HCT116 (cell line): Measurements from ENCODE around the gene PLEKHO1. TPM values are rescaled to one million over a fixed set of nuclear protein-coding genes. Genes with fewer than 3 reads are reported as not detected.

Experiments used
- ATAC-seq: fragments of 200-7000 bp; cut with Tn5 transposase; 2 replicates; pipeline ENCODE4 v1.9.1; 2020; ENCODE audit warnings: mild to moderate bottlenecking, moderate library complexity
- BruUV-seq: library from RNA; stranded (reverse); fragments of 400-500 nt; replicated peaks from 2 replicates; lab custom pipeline; 2021; lab: Mats Ljungman, UMichigan
- CTCF ChIA-PET: fragments of 300-600 bp; sonication (Branson Sonifier 250); formaldehyde crosslinking; loops from one replicate; lab custom pipeline; 2021; ENCODE audit warnings: antibody characterized with exemption; lab: Charles Lee
- POLR2A ChIA-PET: fragments of 300-600, 350-600 bp; sonication (Branson Sonifier 250); formaldehyde crosslinking; loops from one replicate; lab custom pipeline; 2021; ENCODE audit warnings: antibody characterized with exemption; lab: Charles Lee
- RAD21 ChIA-PET, 2 experiments: fragments of 300-600 bp; sonication (Branson Sonifier 250); formaldehyde crosslinking; loops; one replicate each; lab custom pipeline; 2023; ENCODE audit warnings: low total read pairs in 2 of 2; ENCODE audit not compliant: uncharacterized antibody in 2 of 2, unreplicated experiment in 2 of 2, low non-redundant PET in 1 of 2; lab: Charles Lee
- DNase-seq: peaks from one replicate; pipeline ENCODE4 v3.0.0-alpha.2; 2010; ENCODE audit warnings: low read depth, low spot score
- H2AFZ ChIP-seq: fragments of 200-600 bp; shearing (Covaris generic), sonication (generic); 2 replicates; pipeline ENCODE4 v1.6.1; 2017; ENCODE audit warnings: low read depth, mixed run types, mixed read lengths, antibody characterized with exemption, low read length; ENCODE audit not compliant: poor library complexity, severe bottlenecking
- H3K27ac ChIP-seq: 2 replicates; pipeline ENCODE4 v1.5.1; 2012; ENCODE audit warnings: low read depth, low read length
- H3K27me3 ChIP-seq: fragments of 200-600 bp; sonication (generic); 2 replicates; pipeline ENCODE4 v1.6.1; 2016; ENCODE audit warnings: mixed run types, low read length, mixed read lengths; ENCODE audit not compliant: insufficient read depth
- H3K36me3 ChIP-seq, 2 experiments: fragments of 200-500 bp in 1 of 2; fragments of 200-600 bp in 1 of 2; sonication (Bioruptor generic) in 1 of 2; sonication (generic) in 1 of 2; 2 replicates each; pipeline versions ENCODE4 v1.5.1 to v1.6.1; 2014 to 2016; ENCODE audit warnings: low read length in 2 of 2, inconsistent platforms in 1 of 2, mixed read lengths in 1 of 2, mixed run types in 1 of 2; ENCODE audit not compliant: insufficient read depth in 2 of 2, control insufficient read depth in 1 of 2
- H3K4me1 ChIP-seq, 2 experiments: fragments of 200-600 bp in 1 of 2; sonication (generic) in 1 of 2; 2 replicates each; pipeline versions ENCODE4 v1.5.1 to v1.6.1; 2012 to 2017; ENCODE audit warnings: low read length in 2 of 2, inconsistent platforms in 1 of 2, mild to moderate bottlenecking in 1 of 2, mixed read lengths in 1 of 2, mixed run types in 1 of 2, moderate library complexity in 1 of 2; ENCODE audit not compliant: insufficient read depth in 2 of 2, control insufficient read depth in 1 of 2
- H3K4me2 ChIP-seq: fragments of 200-600 bp; sonication (generic); 2 replicates; pipeline ENCODE4 v1.6.1; 2017; ENCODE audit warnings: mixed run types, low read length, mixed read lengths
- H3K4me3 ChIP-seq, 2 experiments: fragments of 200-600 bp in 1 of 2; sonication (generic) in 1 of 2; replicated peaks in 1 of 2; 2 replicates each; pipeline ENCODE4 v1.5.1; 2011 to 2016; ENCODE audit warnings: low read length in 2 of 2, control low read depth in 1 of 2, low read depth in 1 of 2, mild to moderate bottlenecking in 1 of 2, mixed read lengths in 1 of 2, mixed run types in 1 of 2
- H3K79me2 ChIP-seq: fragments of 200-600 bp; sonication (generic); 2 replicates; pipeline ENCODE4 v1.6.1; 2017; ENCODE audit warnings: mild to moderate bottlenecking, mixed run types, low read length, moderate library complexity, mixed read lengths; ENCODE audit not compliant: insufficient read depth
- H3K9ac ChIP-seq: fragments of 200-600 bp; sonication (generic); 2 replicates; pipeline ENCODE4 v1.6.1; 2016; ENCODE audit warnings: low read length, mixed read lengths
- H3K9me2 ChIP-seq: fragments of 200-600 bp; sonication (generic), shearing (Covaris generic); 2 replicates; pipeline ENCODE4 v1.6.1; 2017; ENCODE audit warnings: mixed run types, mild to moderate bottlenecking, moderate library complexity; ENCODE audit not compliant: insufficient read depth
- H3K9me3 ChIP-seq, 2 experiments: fragments of 200-500 bp in 1 of 2; fragments of 200-600 bp in 1 of 2; sonication (Bioruptor generic) in 1 of 2; sonication (generic) in 1 of 2; 2 replicates each; pipeline ENCODE4 v1.6.1; 2014 to 2017; ENCODE audit warnings: low read length in 2 of 2, mixed read lengths in 2 of 2, inconsistent platforms in 1 of 2, low read depth in 1 of 2, mild to moderate bottlenecking in 1 of 2, mixed run types in 1 of 2, moderate library complexity in 1 of 2; ENCODE audit not compliant: control insufficient read depth in 1 of 2, insufficient read depth in 1 of 2
- H4K20me1 ChIP-seq: fragments of 200-600 bp; sonication (generic), shearing (Covaris generic); 2 replicates; pipeline ENCODE4 v1.6.1; 2017; ENCODE audit warnings: mixed run types, mild to moderate bottlenecking, moderate library complexity; ENCODE audit not compliant: insufficient read depth
- CEBPB ChIP-seq: IDR thresholded peaks from 2 replicates; pipeline ENCODE4 v1.6.1; 2012; ENCODE audit warnings: low read depth
- EZH2 ChIP-seq: fragments of 200-600 bp; sonication (generic); IDR thresholded peaks from 2 replicates; pipeline ENCODE4 v1.6.1; 2017; ENCODE audit warnings: antibody characterized with exemption, mixed run types
- EZH2phosphoT487 ChIP-seq: fragments of 200-600 bp; IDR thresholded peaks from 2 replicates; pipeline ENCODE4 v1.6.1; 2018; ENCODE audit warnings: antibody characterized with exemption, borderline replicate concordance
- FOSL1 ChIP-seq: IDR thresholded peaks from 2 replicates; pipeline ENCODE4 v1.6.1; 2012; ENCODE audit warnings: low read depth
- SIN3A ChIP-seq: IDR thresholded peaks from 2 replicates; pipeline ENCODE4 v1.6.1; 2012; ENCODE audit warnings: low read depth
- TCF7L2 ChIP-seq: IDR thresholded peaks from 2 replicates; pipeline ENCODE4 v1.7.0; 2011; ENCODE audit warnings: borderline replicate concordance, inconsistent platforms; ENCODE audit not compliant: insufficient read depth, insufficient read length; ENCODE audit errors: extremely low read depth
- YY1 ChIP-seq: IDR thresholded peaks from 2 replicates; pipeline ENCODE4 v1.6.1; 2011; ENCODE audit warnings: low read length, low read depth, moderate library complexity, mild to moderate bottlenecking; ENCODE audit not compliant: insufficient replicate concordance; ENCODE audit errors: extremely low read depth
- ZFX ChIP-seq: fragments of 450-650 bp; IDR thresholded peaks from 2 replicates; pipeline ENCODE4 v1.6.1; 2017
- intact Hi-C: fragments of 100-400 bp; cut with micrococcal nuclease; formaldehyde crosslinking; loops from 2 replicates; pipeline ENCODE4 v1.10.0; 2022
- total RNA-seq: library from RNA; stranded (reverse); gene quantifications from one replicate; pipeline ENCODE4 v1.2.1, GENCODE V29; 2021; ENCODE audit not compliant: unreplicated experiment
- TF ChIP-seq, protein P1 (sequence below): IDR thresholded peaks from 2 replicates; pipeline ENCODE4 v1.6.1; 2012; ENCODE audit warnings: low read depth
- TF ChIP-seq, protein P2 (sequence below): IDR thresholded peaks from 2 replicates; pipeline ENCODE4 v1.6.1; 2011; ENCODE audit warnings: mild to moderate bottlenecking, low read length, moderate library complexity; ENCODE audit not compliant: insufficient replicate concordance; ENCODE audit errors: extremely low read depth

The PLEKHO1 gene
- total RNA-seq, 1 experiment from 2014 or later = 6.9 TPM

DNA sequence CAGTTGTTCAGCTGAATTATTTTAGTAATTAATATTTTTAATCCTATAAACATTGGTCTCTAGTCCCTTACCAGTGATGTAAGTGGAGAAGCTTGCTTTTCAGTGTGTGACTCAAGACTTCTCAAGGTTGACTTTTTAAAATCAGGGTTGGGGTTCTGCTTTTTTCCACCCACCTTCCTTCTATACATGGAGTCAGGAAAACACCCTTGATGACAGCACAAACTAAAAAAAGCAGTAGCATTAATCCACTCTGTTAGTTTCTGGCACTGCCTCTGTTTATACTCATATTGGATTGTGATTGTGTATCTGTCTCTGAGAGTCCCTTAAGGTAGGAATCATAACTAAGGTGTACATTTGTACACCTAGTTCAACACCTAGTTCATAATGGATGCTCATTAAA lies 8.3 kb upstream of the PLEKHO1 start:
- TF ChIP-seq FOSL1 (no peak), ZFX (no peak)
- TF ChIP-seq, protein P1, sequence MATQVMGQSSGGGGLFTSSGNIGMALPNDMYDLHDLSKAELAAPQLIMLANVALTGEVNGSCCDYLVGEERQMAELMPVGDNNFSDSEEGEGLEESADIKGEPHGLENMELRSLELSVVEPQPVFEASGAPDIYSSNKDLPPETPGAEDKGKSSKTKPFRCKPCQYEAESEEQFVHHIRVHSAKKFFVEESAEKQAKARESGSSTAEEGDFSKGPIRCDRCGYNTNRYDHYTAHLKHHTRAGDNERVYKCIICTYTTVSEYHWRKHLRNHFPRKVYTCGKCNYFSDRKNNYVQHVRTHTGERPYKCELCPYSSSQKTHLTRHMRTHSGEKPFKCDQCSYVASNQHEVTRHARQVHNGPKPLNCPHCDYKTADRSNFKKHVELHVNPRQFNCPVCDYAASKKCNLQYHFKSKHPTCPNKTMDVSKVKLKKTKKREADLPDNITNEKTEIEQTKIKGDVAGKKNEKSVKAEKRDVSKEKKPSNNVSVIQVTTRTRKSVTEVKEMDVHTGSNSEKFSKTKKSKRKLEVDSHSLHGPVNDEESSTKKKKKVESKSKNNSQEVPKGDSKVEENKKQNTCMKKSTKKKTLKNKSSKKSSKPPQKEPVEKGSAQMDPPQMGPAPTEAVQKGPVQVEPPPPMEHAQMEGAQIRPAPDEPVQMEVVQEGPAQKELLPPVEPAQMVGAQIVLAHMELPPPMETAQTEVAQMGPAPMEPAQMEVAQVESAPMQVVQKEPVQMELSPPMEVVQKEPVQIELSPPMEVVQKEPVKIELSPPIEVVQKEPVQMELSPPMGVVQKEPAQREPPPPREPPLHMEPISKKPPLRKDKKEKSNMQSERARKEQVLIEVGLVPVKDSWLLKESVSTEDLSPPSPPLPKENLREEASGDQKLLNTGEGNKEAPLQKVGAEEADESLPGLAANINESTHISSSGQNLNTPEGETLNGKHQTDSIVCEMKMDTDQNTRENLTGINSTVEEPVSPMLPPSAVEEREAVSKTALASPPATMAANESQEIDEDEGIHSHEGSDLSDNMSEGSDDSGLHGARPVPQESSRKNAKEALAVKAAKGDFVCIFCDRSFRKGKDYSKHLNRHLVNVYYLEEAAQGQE = no peak
- no TSS peak for BruUV-seq
- Histone ChIP-seq H3K36me3 (no peaks in the 10 kb centered on the region), H3K4me2 (no peak overlapping the region), H4K20me1 (no peaks in the 10 kb centered on the region), H3K27ac (no peak overlapping the region), H3K9me3 (no peaks in the 10 kb centered on the region), H3K9me2 (no peaks in the 10 kb centered on the region), H3K9ac (no peak overlapping the region), H3K79me2 (no peaks in the 10 kb centered on the region), H3K4me1 (no peaks in the 10 kb centered on the region), H3K27me3 (no peaks in the 10 kb centered on the region), H2AFZ (no peak overlapping the region), H3K4me3 (no peak overlapping the region)
- no peak for DNase-seq
- intact Hi-C loops = no loop called here
- ChIA-PET RAD21 (no interaction called here), CTCF (interaction anchor here (1.1 kb wide), 1 partner anchor 46 kb away, joined by 4 read pairs; no protein-coding TSS in a partner anchor), POLR2A (interaction anchor here (1.2 kb wide), 1 partner anchor 8 kb away, joined by 3 read pairs; the partner anchor contains the start of gene PLEKHO1)
- ATAC-seq = no peak

DNA sequence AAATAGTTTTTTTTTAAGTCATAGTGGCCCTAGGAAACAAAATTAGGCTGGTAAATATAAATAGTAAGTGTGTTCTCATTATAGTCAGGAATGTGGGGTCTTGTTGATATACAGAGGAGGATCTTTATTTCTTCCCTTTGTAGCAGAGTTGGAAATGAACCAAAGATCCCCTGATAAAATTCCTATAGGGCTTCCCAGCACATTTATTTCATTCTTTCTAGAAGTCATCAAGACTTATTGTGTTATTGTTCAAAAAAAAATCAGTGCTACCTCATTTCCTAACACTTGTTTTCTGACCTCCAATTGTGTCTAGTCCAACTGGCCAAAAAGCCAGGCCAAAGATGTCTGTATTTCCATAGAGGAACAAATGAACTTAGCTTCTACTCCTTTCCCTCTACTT lies 7.6 kb upstream of the PLEKHO1 start:
- POLR2A ChIA-PET = no interaction called here
- no peak for TF ChIP-seq YY1
- TF ChIP-seq, protein P1 = no peak
- TF ChIP-seq FOSL1 = no peak
- no peak for TF ChIP-seq SIN3A
- no peak for TF ChIP-seq ZFX
- TF ChIP-seq EZH2phosphoT487 = no peak
- TF ChIP-seq CEBPB = no peak
- TF ChIP-seq EZH2 = no peak
- TF ChIP-seq TCF7L2 = no peak
- TF ChIP-seq, protein P2, sequence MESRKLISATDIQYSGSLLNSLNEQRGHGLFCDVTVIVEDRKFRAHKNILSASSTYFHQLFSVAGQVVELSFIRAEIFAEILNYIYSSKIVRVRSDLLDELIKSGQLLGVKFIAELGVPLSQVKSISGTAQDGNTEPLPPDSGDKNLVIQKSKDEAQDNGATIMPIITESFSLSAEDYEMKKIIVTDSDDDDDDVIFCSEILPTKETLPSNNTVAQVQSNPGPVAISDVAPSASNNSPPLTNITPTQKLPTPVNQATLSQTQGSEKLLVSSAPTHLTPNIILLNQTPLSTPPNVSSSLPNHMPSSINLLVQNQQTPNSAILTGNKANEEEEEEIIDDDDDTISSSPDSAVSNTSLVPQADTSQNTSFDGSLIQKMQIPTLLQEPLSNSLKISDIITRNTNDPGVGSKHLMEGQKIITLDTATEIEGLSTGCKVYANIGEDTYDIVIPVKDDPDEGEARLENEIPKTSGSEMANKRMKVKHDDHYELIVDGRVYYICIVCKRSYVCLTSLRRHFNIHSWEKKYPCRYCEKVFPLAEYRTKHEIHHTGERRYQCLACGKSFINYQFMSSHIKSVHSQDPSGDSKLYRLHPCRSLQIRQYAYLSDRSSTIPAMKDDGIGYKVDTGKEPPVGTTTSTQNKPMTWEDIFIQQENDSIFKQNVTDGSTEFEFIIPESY = no peak

More for the DNA sequence above, 7.6 kb upstream of the PLEKHO1 start:
- CTCF ChIA-PET = no interaction called here
- Histone ChIP-seq H3K4me1 (no peaks in the 10 kb centered on the region), H3K27ac (no peak overlapping the region), H3K79me2 (no peaks in the 10 kb centered on the region), H3K4me3 (no peak overlapping the region), H3K4me2 (no peak overlapping the region), H3K9me3 (no peaks in the 10 kb centered on the region), H4K20me1 (no peaks in the 10 kb centered on the region), H3K36me3 (no peaks in the 10 kb centered on the region), H2AFZ (no peak overlapping the region), H3K27me3 (no peaks in the 10 kb centered on the region), H3K9ac (no peak overlapping the region), H3K9me2 (no peaks in the 10 kb centered on the region)
- RAD21 ChIA-PET = no interaction called here
- BruUV-seq = no TSS peak
- no peak for DNase-seq
- no peak for ATAC-seq
- intact Hi-C loops = no loop called here
